Endothelial cell of umbilical vein (primary cell): ENCODE results near the gene CNR2.

Experiments
- EZH2 ChIP-seq: IDR thresholded peaks from 2 replicates; pipeline ENCODE4 v1.6.1; 2012; ENCODE audit warnings: borderline replicate concordance, low read depth, mild to moderate bottlenecking, moderate library complexity, low read length, inconsistent platforms; ENCODE audit not compliant: severe bottlenecking
- POLR2AphosphoS5 ChIP-seq: IDR thresholded peaks from 2 replicates; pipeline ENCODE4 v1.6.1; 2012; ENCODE audit warnings: low read depth, mild to moderate bottlenecking, control low read depth, low read length, moderate library complexity; ENCODE audit not compliant: insufficient read depth

DNA sequence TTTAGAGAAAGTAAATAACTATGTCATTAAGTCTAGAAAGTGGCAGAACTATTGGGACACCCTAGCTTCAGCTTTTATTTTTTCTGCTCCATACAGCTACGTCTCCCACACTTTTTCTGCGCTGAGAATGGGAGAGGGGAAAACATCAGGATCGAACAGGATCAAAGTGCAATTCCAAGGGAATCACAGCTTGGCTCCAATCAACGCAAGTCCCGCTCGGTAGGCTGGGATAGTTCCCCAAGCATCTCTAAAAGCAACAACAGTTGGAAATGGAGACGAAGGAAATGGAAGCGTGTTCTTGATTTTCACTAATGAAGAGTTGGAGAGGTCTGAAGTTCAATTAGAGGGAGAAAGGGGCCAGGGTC is 88.5 kb downstream of the CNR2 start:
- no peak for TF ChIP-seq EZH2
- TF ChIP-seq POLR2AphosphoS5: no peak
